HG02588 (cell line): ENCODE data around the gene SCG5.
A peak's percentile ranks its signal among the peaks of the same experiment; 100 is the strongest.

Experiments
- ATAC-seq: cut with Tn5 transposase; IDR thresholded peaks from one replicate; pipeline ENCODE4 v1.9.1; 2021; ENCODE audit warnings: mild to moderate bottlenecking, moderate library complexity; ENCODE audit not compliant: unreplicated experiment

The SCG5 gene

DNA sequence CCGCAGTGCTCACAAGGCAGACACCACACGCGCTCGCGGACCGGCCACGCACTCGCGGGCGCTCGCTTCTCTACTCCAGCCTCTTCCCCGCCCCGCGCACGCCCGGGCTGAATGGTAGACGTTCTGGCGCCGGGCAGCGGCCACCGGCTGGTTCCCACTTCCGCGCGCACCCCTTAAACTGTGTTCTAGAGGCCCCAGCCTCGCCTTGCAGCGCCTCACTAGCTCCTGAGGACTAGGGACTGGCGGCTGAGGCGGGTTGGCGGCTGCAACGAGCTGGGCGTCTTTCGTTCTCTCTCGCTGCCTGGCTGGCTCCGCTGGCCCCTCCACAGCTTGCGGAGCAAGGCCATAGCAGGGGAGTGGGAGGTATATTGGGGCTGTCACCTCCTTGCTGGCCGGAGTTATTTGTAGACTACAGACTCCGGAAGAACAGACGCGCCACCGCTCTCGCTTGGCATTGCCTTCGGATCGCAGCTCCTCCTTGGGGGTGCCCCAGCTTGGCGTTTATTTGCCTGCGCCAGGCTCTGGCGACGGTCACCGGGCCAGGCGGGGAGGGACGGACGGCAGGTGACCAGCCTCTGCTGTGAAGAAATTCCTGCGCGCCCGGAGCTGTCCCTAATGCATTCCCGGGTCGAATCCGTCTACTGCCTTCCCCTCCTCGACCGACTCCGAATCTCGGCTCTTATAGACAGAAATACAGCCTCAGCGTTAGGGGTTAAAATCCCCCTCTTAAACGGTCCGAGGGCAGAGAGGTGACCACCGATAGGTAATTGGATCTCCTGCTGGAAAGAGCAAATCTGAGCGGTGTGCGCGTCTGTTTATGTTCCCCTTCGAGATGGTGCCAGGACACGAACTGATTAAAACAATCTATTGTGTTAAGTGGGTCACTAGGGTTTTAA is 77.6 kb downstream of the SCG5 start:
- ATAC-seq = no peak

DNA sequence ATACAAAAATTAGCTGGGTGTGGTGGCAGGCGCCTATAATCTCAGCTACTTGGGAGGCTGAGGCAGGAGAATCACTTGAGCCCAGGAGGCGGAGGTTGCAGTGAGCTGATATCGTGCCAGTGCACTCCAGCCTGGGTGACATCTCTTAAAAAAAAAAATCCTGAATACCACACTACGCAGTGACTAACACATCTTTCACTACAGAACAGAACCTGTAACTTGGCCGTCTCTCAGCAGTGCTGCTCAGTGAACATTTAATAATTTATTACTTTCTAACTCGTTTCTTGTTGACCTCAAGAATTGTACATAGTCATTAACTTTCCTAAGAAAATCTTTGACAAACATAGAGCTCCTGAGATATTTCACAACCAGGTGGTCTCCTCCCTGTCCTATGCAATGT is 80.1 kb downstream of the SCG5 start:
- ATAC-seq = no peak

DNA sequence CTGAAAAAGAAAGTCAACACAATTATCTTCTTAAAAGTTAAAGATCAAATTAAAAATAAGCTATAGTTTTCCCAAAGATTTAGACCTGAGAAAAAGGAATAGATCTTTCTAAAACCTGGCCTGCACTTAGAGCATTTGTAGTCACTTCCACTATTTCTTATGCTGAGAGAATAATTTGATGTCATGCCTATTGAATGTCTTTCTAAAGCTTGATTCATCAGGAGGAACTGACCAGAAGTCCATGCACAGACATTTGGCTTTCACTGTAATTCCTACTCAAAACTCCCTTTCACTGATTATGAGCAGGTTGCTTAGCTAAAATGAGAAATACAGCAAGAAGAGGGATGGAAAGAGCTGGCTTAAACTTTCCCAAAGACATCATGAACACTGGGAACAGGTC is 80.6 kb downstream of the SCG5 start:
- ATAC-seq = no peak

DNA sequence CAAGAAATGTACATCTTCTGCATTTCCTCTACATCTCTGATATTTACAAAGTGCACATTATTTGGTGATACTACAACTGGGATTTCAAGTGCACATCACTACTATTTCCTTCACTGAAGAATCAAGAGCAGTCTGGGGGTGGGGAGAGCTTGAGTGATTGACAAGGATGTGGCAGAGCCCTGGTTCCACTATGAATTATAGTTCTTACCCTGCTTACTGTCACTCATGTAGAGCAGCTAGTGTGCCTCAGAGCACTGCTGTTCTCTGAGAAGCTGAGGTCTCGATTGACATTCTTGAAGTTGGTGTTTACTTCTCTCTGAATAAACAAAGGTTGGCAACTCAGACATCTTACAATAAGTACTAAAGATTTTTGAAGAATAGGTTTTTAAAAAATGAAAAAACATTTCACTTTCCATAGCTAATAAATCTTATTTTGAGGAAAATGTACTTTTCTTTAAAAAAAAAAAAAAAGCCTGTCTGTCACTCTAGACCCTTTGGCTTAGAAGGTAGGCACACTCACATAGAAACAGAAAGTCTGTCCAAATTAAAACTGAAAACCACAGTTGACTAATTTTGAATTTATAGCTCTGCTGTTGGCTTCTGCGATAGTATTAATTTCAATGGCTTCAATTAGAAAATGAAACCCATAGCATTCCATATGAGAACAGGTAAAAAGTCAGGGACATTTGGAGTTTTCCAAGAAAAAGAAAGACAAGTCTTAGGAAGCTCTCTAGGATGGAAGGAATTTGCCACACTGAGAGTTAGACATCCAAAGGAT is 81.8 kb downstream of the SCG5 start:
- peak; percentile 88 for ATAC-seq

DNA sequence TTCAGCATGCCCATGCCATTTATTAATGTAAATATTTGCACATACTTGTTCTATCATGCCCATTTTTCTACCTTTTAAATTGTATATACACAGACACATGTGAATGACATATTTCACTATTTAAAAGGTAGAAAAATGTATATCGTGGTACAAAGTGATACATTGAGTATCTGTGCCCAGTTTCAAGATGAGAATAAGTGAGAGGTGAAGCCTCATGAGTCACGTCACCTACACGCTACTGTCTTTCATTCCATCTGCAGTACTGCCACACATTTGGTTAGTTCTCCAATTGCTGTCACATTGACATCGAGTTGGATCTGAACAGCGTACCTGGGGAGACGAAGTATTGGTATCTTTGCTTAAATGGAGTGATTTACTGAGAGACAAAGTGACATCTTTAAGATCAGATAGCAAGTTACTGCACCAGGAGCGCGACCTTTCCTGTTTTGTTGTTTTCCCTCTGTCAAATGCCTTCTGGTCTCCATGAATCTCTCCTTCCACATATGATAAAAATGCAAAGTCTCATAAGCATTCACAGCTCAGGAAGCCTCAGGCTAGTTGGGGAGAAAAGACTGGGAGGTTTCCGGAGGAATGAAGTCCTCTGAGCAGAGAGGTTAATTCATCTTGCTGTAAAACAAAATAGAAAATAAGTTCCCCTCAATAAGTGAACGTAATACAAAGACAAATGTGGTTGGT is 88.3 kb downstream of the SCG5 start:
- no peak for ATAC-seq

DNA sequence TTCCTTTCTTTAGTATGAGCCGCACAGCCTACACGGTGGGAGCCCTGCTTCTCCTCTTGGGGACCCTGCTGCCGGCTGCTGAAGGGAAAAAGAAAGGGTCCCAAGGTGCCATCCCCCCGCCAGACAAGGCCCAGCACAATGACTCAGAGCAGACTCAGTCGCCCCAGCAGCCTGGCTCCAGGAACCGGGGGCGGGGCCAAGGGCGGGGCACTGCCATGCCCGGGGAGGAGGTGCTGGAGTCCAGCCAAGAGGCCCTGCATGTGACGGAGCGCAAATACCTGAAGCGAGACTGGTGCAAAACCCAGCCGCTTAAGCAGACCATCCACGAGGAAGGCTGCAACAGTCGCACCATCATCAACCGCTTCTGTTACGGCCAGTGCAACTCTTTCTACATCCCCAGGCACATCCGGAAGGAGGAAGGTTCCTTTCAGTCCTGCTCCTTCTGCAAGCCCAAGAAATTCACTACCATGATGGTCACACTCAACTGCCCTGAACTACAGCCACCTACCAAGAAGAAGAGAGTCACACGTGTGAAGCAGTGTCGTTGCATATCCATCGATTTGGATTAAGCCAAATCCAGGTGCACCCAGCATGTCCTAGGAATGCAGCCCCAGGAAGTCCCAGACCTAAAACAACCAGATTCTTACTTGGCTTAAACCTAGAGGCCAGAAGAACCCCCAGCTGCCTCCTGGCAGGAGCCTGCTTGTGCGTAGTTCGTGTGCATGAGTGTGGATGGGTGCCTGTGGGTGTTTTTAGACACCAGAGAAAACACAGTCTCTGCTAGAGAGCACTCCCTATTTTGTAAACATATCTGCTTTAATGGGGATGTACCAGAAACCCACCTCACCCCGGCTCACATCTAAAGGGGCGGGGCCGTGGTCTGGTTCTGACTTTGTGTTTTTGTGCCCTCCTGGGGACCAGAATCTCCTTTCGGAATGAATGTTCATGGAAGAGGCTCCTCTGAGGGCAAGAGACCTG is 89.5 kb downstream of the SCG5 start:
- ATAC-seq = no peak

DNA sequence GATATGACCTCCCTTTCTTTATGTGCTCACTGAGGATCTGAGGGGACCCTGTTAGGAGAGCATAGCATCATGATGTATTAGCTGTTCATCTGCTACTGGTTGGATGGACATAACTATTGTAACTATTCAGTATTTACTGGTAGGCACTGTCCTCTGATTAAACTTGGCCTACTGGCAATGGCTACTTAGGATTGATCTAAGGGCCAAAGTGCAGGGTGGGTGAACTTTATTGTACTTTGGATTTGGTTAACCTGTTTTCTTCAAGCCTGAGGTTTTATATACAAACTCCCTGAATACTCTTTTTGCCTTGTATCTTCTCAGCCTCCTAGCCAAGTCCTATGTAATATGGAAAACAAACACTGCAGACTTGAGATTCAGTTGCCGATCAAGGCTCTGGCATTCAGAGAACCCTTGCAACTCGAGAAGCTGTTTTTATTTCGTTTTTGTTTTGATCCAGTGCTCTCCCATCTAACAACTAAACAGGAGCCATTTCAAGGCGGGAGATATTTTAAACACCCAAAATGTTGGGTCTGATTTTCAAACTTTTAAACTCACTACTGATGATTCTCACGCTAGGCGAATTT is 91.2 kb downstream of the SCG5 start:
- no peak for ATAC-seq

DNA sequence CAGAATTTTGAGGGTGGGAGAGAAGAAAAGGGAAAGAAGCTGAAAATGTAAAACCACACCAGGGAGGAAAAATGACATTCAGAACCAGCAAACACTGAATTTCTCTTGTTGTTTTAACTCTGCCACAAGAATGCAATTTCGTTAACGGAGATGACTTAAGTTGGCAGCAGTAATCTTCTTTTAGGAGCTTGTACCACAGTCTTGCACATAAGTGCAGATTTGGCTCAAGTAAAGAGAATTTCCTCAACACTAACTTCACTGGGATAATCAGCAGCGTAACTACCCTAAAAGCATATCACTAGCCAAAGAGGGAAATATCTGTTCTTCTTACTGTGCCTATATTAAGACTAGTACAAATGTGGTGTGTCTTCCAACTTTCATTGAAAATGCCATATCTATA is 91.8 kb downstream of the SCG5 start:
- no peak for ATAC-seq

DNA sequence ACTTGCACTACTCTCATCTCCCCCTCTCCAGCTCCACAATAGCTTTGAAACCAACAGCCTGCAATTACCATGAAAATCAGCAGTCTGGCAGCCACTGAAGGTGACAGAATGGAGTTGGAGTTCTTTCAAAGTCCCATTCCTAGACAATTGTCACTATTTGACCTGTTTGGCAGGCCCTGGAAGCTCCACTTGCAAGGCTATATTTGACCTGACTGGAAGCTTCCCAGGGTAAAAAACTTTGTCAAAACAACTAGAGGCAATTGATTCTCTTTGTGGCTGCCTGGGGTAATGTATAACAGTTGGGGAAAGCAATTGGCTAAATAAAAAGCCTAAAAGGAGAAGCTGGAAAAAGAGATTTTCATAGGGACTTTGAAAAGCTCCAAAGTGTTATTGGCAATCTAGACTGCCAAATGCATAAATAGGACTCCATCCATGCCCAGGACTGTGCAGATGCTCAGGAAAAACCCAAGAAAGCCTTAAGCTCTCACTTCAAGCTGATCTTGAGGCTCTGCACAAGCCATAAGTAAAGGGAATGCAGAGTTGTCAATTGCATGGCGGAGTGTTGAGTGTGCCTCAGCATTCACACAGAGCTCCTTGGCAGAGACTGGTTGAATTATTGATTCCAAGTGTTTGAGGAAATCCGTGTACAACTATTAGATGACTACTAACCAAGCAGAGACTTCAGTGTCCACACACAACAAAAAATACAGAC is 94.6 kb downstream of the SCG5 start:
- ATAC-seq = no peak

DNA sequence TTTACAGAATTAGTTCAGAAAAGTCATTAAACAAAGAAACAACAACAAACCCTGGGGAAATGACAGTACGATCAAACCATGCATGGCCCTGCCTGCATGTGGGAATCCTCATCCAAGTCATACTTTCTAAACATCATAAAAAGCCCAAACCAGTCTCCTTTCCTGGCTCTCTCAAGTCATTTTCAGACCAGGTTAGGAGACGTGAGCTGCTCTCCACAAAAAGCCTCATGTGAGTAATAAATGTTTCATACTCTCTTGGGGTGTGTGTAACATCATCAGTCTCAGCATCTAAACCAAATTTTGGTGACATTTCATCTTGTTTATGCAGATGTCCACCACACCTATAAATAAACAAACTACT is 95.2 kb downstream of the SCG5 start:
- ATAC-seq = no peak

DNA sequence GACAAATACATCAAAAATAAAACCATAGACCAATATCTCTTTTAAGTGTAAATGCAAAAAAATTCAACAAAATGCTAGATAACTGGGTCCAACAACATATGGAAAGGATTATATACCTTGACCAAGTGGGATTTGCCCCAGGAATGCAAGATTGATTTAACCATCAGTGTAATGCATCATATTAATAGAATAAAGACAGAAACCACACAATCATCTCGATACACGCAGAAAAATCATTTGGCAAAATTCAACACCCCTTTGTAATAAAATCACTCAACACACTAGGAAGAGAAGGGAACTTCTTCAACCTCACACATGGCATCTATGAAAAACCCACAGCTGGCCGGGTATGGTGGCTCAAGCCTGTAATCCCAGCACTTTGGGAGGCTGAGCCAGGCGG is 95.8 kb downstream of the SCG5 start:
- ATAC-seq = no peak

DNA sequence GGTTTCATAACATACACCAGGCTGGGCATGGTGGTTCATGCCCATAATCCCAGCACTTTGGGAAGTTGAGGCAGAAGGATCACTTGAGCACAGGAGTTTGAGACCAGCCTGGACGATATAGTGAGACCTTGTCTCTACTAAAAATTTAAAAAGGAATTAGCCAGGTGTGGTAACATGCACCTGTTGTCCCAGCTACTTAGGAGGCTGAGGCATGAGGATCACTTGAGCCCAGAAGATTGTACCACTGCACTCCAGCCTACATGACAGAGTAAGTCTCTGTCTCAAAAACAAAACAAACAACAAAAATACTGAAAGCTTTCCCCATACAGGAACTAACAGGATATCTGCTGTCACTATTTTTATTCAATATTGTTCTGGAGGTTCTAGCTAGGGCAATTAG is 97.2 kb downstream of the SCG5 start:
- ATAC-seq = no peak

DNA sequence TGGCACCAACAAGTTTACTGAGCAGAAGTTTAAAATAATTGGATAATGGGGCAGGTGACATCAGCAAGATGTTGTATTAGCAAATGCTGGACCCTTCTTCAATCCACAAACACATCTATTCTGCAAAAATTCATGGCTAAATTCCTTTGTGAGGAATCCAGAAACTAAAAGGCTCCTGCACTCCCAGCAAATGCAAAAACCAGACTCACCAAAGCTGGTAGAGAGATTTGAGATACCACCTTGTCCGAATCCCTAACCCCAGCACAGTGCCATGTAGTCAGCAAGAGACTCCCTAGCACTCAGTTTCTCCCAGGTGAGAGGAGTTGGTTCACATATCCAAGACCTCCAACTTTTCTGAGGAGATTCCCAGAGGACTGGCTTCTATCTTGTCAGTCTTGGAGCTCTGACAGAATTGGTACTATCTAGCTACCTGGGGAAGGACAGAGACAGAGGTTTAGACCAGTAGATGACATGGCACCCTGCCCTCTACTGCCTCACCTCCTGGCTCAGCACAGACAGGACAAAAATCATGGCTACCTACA is 98.1 kb downstream of the SCG5 start:
- no peak for ATAC-seq

DNA sequence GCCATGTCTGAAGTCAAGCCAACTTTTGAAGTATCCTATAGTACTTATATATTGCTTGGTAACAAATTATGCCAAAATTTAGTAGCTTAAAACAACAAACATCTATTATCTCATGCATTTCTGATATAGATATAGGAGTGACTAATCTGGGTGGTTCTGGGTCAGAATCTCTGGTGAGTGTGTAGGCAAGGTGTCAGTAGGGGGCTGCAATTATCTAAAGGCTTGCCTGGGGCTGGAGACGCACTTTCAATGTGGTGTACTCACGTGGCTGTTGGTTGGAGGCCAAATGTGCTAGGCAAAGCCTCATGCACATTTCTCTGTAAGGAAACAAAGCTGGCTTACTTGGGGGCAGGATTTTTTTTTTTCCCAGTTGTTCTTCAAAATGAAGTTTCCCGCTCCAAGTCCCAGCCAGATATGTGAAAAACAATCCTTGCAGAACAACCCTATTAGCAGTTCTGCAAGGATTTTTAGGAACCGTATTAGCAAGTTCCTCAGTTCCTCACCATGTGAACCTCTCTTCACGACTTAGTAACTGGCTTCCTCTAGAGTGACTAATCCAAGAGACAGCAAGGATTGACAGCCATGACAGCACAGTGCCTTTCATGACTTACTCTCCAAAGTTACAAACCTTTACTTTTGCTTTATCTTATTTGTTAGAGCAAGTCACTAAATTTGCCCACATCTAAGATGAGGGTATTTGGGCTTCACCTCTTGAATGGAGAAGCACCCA is 102.1 kb downstream of the SCG5 start:
- no peak for ATAC-seq

DNA sequence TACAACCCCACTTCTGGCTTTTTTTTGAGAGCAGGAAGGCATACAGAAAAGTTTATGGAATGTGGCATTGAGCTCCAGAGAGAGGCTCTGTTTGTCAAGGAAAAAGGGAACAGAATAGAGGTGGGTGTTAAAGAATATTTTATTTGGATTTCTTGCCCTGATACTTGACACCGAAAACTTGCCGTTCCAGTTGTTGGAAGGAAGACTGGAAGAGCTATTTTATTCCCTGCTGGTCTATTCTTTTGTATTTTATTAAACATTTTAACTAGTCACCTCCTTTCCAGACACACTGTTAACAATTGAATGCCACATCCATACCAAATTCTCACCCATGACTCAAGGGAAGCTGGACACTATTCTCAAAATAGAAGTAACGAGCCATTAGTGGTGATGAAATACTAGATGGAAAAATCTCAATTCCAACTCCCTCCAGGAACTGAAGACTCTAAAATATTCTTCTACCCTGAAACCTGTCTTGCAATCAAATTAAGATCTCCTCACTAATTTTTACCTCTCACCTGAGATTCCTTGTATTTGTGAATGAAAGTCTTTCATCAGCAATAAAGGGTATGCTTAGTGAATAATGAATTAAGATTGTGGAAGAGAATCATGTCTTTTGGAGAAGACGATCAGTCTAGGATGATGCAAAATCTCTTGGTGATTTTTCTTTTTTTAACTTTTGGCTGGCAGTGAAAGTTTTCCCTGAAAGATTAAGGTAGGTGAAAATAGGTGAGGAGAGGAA is 104.8 kb downstream of the SCG5 start:
- ATAC-seq = no peak
